Neural crest cell (in vitro differentiated cells): ENCODE data around the gene MEIG1. TPM values are rescaled to one million over a fixed set of nuclear protein-coding genes. Genes with fewer than 3 reads are reported as not detected.
"Not testable (repeated sequence)": the region's sequence is repeated elsewhere in the genome, so short reads cannot be mapped to it uniquely, and the experiment has no call there.

ENCODE experiments used
- DNase-seq: peaks from one replicate; pipeline ENCODE4 v3.0.0; 2021; ENCODE audit warnings: low read depth, mixed read lengths, low spot score
- H3K27ac Mint-ChIP-seq: one replicate; pipeline ENCODE4 v1.8.0; 2021; ENCODE audit warnings: mild to moderate bottlenecking, mixed read lengths; ENCODE audit not compliant: unreplicated experiment
- H3K27me3 Mint-ChIP-seq: 2 replicates; pipeline ENCODE4 v1.8.0; 2021; ENCODE audit warnings: low read depth, mild to moderate bottlenecking, mixed read lengths
- H3K36me3 Mint-ChIP-seq: 2 replicates; pipeline ENCODE4 v1.8.0; 2021; ENCODE audit warnings: low read depth, mild to moderate bottlenecking, mixed read lengths
- H3K4me1 Mint-ChIP-seq: 2 replicates; pipeline ENCODE4 v1.8.0; 2021; ENCODE audit warnings: mixed read lengths
- H3K4me3 Mint-ChIP-seq: one replicate; pipeline ENCODE4 v1.8.0; 2021; ENCODE audit warnings: mild to moderate bottlenecking, mixed read lengths
- H3K9me3 Mint-ChIP-seq: 2 replicates; pipeline ENCODE4 v1.8.0; 2021; ENCODE audit warnings: mixed read lengths
- CTCF ChIP-seq: fragments of 200-600 bp; sonication (generic); conservative IDR thresholded peaks from 2 replicates; pipeline ENCODE4 v1.5.0; 2021; ENCODE audit warnings: antibody characterized with exemption, mild to moderate bottlenecking
- total RNA-seq: library from RNA; stranded (reverse); gene quantifications from 2 replicates; pipeline ENCODE4 v1.2.1, GENCODE V29; 2021

The MEIG1 gene
- total RNA-seq, 1 donor from 2014 or later = 1.6 TPM

DNA sequence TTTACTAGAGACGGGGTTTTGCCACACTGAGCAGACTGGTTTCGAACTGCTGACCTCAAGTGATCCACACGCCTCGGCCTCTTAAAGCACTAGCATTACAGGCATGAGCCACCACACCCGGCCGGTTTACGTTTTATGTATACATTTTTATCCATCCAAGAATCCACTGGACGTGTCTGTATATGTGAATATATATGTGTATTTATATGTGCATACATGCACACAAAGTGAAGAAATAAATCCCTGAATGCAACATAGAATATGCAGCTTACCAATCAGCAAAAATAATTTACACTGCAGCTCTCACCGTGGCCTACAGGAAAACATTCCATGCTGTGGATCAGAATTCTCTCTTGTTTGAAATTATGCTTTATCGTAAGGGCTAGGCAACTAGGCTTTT lies 28.6 kb upstream of the MEIG1 start:
- TF ChIP-seq CTCF = no peak
- no peak for DNase-seq
- no peaks in the 10 kb centered on the region for H3K27me3 Mint-ChIP-seq
- no peaks in the 10 kb centered on the region for H3K9me3 Mint-ChIP-seq
- no peak overlapping the region for H3K27ac Mint-ChIP-seq
- H3K36me3 Mint-ChIP-seq = peaks cover 23% of the 10 kb centered on the region
- H3K4me1 Mint-ChIP-seq = no peaks in the 10 kb centered on the region
- H3K4me3 Mint-ChIP-seq = no peak overlapping the region

DNA sequence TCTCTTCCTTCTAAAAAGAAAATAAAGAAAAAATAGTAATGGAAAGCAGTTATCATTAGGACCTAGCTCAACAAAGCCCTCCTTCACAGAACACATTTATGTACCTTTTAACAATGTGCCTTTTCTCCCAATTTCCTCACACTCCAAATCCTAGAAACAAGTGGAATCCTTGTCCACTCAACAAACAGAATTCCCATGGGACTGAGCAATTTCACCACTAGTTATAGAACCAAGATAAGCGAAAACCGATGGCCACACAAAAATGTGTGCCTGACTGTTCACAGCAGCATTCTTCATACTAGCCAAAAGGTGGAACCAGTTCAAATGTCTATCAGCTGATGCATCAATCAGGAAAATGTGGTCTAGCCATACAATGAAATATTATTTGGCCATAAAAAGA lies 22.6 kb upstream of the MEIG1 start:
- TF ChIP-seq CTCF = no peak
- H3K4me3 Mint-ChIP-seq = no peak overlapping the region

GRCh38 chr10:14938971-14939370 lies 20.2 kb upstream of the MEIG1 start:
- not testable (repeated sequence) for H3K9me3 Mint-ChIP-seq, DNase-seq, H3K36me3 Mint-ChIP-seq, H3K27ac Mint-ChIP-seq, H3K4me1 Mint-ChIP-seq, H3K4me3 Mint-ChIP-seq, H3K27me3 Mint-ChIP-seq

More for the DNA sequence above, 22.6 kb upstream of the MEIG1 start:
- DNase-seq = no peak
- Mint-ChIP-seq H3K9me3 (no peaks in the 10 kb centered on the region), H3K4me1 (peaks cover 7% of the 10 kb centered on the region), H3K27ac (no peak overlapping the region), H3K36me3 (peaks cover 15% of the 10 kb centered on the region), H3K27me3 (no peaks in the 10 kb centered on the region)

DNA sequence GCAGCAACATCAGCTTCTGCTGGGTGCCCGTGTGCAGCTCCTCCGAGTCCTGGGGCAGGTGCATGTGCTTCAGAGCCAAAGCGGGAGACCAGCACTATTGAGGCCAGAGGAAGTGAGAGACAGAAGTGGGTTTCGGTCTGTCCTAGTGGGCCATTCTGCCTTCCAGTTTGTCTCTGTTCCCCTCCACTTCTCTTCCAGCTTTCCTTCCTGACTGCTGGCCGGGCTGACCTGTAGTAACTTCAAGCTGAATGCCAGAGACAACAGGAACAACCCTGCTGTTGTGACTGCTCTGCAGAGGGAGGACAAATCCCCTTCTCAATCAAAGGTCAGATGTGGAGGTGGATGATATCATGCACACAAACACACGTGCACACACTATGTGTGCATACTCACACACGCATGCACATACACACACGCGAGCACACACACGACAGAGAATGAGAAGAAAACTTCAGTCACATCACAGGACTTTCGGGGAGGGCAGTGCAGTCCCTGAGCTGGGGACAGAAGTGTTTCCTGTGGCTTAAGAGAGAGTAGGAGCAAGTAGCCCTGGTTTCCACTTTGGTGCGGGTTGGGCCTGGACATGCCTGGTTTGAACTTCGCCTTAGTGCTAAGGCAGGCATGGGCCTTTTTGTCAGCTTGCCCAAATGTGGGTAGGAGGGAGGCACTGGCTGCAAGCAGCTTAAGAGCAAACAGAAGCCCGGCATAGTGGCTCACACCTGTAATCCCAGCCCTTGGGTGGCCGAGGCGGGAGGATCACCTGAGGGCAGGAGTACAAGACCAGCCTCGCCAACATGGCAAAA lies 16.8 kb upstream of the MEIG1 start:
- H3K27ac Mint-ChIP-seq = not testable (repeated sequence)

GRCh38 chr10:14942950-14943338 lies 16.2 kb upstream of the MEIG1 start:
- not testable (repeated sequence) for H3K4me1 Mint-ChIP-seq, H3K27me3 Mint-ChIP-seq, H3K36me3 Mint-ChIP-seq, H3K9me3 Mint-ChIP-seq, H3K4me3 Mint-ChIP-seq, H3K27ac Mint-ChIP-seq, DNase-seq

More for the DNA sequence above, 16.8 kb upstream of the MEIG1 start:
- H3K9me3 Mint-ChIP-seq, H3K27me3 Mint-ChIP-seq, DNase-seq, H3K4me1 Mint-ChIP-seq, H3K4me3 Mint-ChIP-seq, H3K36me3 Mint-ChIP-seq: not testable (repeated sequence)

DNA sequence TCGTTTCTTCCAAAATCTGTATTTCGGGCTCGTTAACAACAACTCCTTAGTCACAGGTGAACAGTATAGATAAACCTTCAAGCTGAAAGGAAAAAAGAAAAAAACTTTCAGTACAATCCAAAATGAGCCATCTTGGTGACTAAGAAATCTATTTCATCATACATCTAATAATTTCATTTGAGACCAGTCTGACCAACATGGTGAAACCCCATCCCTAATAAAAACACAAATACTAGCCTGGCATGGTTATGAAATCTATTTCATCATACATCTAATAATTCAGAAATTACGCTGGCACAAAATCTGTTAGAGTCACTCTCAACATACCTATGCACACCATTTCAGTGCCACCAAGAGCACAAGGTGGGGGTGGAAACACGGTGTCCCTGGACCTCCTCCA lies 14.1 kb upstream of the MEIG1 start:
- no peaks in the 10 kb centered on the region for H3K9me3 Mint-ChIP-seq
- TF ChIP-seq CTCF = no peak
- H3K27me3 Mint-ChIP-seq = no peaks in the 10 kb centered on the region
- H3K36me3 Mint-ChIP-seq = no peaks in the 10 kb centered on the region
- no peak overlapping the region for H3K4me3 Mint-ChIP-seq
- no peak overlapping the region for H3K27ac Mint-ChIP-seq
- no peak for DNase-seq
- H3K4me1 Mint-ChIP-seq = no peaks in the 10 kb centered on the region

GRCh38 chr10:14947268-14947667 lies 11.9 kb upstream of the MEIG1 start:
- DNase-seq = no peak
- peaks cover 8% of the 10 kb centered on the region for H3K4me1 Mint-ChIP-seq
- no peaks in the 10 kb centered on the region for H3K27me3 Mint-ChIP-seq
- no peaks in the 10 kb centered on the region for H3K9me3 Mint-ChIP-seq
- TF ChIP-seq CTCF = no peak
- H3K36me3 Mint-ChIP-seq = no peaks in the 10 kb centered on the region
- H3K27ac Mint-ChIP-seq = no peak overlapping the region
- no peak overlapping the region for H3K4me3 Mint-ChIP-seq
